Amniotic epithelial cell (primary cell): ENCODE results near the gene TBK1.

Experiments
- DNase-seq: peaks from one replicate; pipeline ENCODE4 v3.0.0-alpha.2; 2010; ENCODE audit warnings: low read depth

Gene TBK1

DNA sequence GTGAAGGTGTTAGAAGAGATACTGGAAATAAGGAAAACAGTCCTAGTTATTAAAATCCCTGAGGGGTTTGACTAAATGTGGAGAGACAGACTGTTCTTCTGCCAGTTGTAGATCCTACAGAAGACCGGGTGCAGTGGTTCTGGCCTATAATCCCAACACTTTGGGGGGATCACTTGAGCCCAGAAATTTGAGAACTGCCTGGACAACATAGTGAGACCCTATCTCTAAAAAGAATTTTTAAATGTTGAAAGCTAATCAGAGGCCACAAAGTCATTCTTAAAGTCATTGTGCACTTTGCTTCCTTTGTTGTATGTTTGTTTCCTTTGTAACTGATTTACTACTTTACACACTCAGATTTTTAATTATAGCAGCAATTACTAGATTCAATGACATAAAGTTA, 97.2 kb downstream of the TBK1 start:
- no peak for DNase-seq

- no peak for DNase-seq
Measured at GRCh38 chr12:64550755-64551154, 98.8 kb downstream of the TBK1 start.

- no peak for DNase-seq
Measured at GRCh38 chr12:64551676-64552075, 99.8 kb downstream of the TBK1 start.
